PC-3 (cell line): ENCODE results near the gene LONP1.

Source experiments
- CTCF ChIP-seq: fragments of 300-600 bp; sonication (generic); conservative IDR thresholded peaks from 2 replicates; pipeline ENCODE4 v1.5.1; 2017; ENCODE audit warnings: antibody characterized with exemption, low read depth, mild to moderate bottlenecking, low read length
- EZH2 ChIP-seq: fragments of 300-600 bp; sonication (generic); IDR thresholded peaks from one replicate; pipeline ENCODE4 v1.6.1; 2017; ENCODE audit warnings: antibody characterized with exemption, mild to moderate bottlenecking, low read length; ENCODE audit not compliant: unreplicated experiment
- EZH2phosphoT487 ChIP-seq: fragments of 300-600 bp; sonication (generic); IDR thresholded peaks from 2 replicates; pipeline ENCODE4 v1.6.1; 2018; ENCODE audit warnings: mild to moderate bottlenecking, antibody characterized with exemption, low read length, borderline replicate concordance

- TF ChIP-seq CTCF (no peak), EZH2phosphoT487 (no peak), EZH2 (no peak)
Observed at GRCh38 chr19:5742051-5742450, 22.1 kb upstream of the LONP1 start.
